NCI-H2171 (cell line): ENCODE data around the gene MAP1S.

Experiments used
- DNase-seq: peaks from one replicate; lab custom pipeline; 2025; lab: John Stamatoyannopoulos, UW

Gene MAP1S

GRCh38 chr19:17735410-17735809 lies 16.1 kb downstream of the MAP1S start:
- no peak for DNase-seq

- no peak for DNase-seq
These were observed 18.4 kb downstream of the MAP1S start for GRCh38 chr19:17737690-17738153.

- DNase-seq: peak; percentile 91
These were observed 20.0 kb downstream of the MAP1S start for GRCh38 chr19:17739121-17739875.

- no peak for DNase-seq
These were observed 22.2 kb downstream of the MAP1S start for GRCh38 chr19:17741456-17741855.

- DNase-seq: no peak
These were observed 24.7 kb downstream of the MAP1S start for GRCh38 chr19:17743874-17744580.

GRCh38 chr19:17747205-17748098 lies 28.2 kb downstream of the MAP1S start:
- peak; percentile 94 for DNase-seq

- no peak for DNase-seq
These were observed 29.8 kb downstream of the MAP1S start for GRCh38 chr19:17748884-17749638.

GRCh38 chr19:17749912-17750317 lies 30.6 kb downstream of the MAP1S start:
- no peak for DNase-seq

- no peak for DNase-seq
These were observed 32.0 kb downstream of the MAP1S start, which contains the start of gene FCHO1 for GRCh38 chr19:17751103-17751911. Gene FCHO1, plus strand, starts transcription at chr19:17751477. Its CDS starts 3,688 bp downstream, at chr19:17755165.

- no peak for DNase-seq
These were observed 32.6 kb downstream of the MAP1S start for GRCh38 chr19:17751912-17752273.

GRCh38 chr19:17752865-17753639 lies 33.8 kb downstream of the MAP1S start:
- no peak for DNase-seq

- no peak for DNase-seq
These were observed 34.7 kb downstream of the MAP1S start for GRCh38 chr19:17753976-17754375.

GRCh38 chr19:17754634-17755442 lies 35.6 kb downstream of the MAP1S start:
- DNase-seq: no peak

- no peak for DNase-seq
These were observed 36.2 kb downstream of the MAP1S start for GRCh38 chr19:17755443-17755890.

GRCh38 chr19:17755977-17756670 lies 36.8 kb downstream of the MAP1S start:
- DNase-seq: peak; percentile 76

- DNase-seq: peak; percentile 80
These were observed 37.8 kb downstream of the MAP1S start for GRCh38 chr19:17757125-17757524.

- DNase-seq: no peak
These were observed 39.2 kb downstream of the MAP1S start for GRCh38 chr19:17758515-17758914.

GRCh38 chr19:17761148-17761547 lies 41.9 kb downstream of the MAP1S start:
- no peak for DNase-seq
